AG20443 (cell line): Measurements from ENCODE around the gene TMEM52.
A peak's percentile ranks its signal among the peaks of the same experiment; 100 is the strongest.

Experiments
- DNase-seq: peaks from one replicate; pipeline ENCODE4 v3.0.0; 2012; ENCODE audit warnings: low spot score, mixed read lengths

TMEM52 gene

GRCh38 chr1:1914971-1915692, 3.9 kb downstream of the TMEM52 start, which contains the start of gene CALML6:
TSS of gene CALML6 (plus strand) at chr1:1915260. CDS start at chr1:1915281, 21 bp downstream.
- no peak for DNase-seq

- no peak for DNase-seq
Observed at GRCh38 chr1:1914101-1914970, 4.7 kb downstream of the TMEM52 start.

- DNase-seq: no peak
Observed at GRCh38 chr1:1911350-1912041, 7.6 kb downstream of the TMEM52 start.

GRCh38 chr1:1910651-1911331, 8.3 kb downstream of the TMEM52 start:
- DNase-seq: no peak

- DNase-seq: no peak
Observed at GRCh38 chr1:1910033-1910465, 9.0 kb downstream of the TMEM52 start.

GRCh38 chr1:1908506-1908791, 10.6 kb downstream of the TMEM52 start:
- peak; percentile 56 for DNase-seq

GRCh38 chr1:1907098-1907736, 11.9 kb downstream of the TMEM52 start:
- no peak for DNase-seq

- peak; percentile 91 for DNase-seq
Observed at GRCh38 chr1:1906185-1907097, 12.6 kb downstream of the TMEM52 start.

- no peak for DNase-seq
Observed at GRCh38 chr1:1903224-1903623, 15.9 kb downstream of the TMEM52 start.

GRCh38 chr1:1901641-1902294, 17.3 kb downstream of the TMEM52 start:
- DNase-seq: no peak

GRCh38 chr1:1900883-1901640, 18.0 kb downstream of the TMEM52 start:
- DNase-seq: no peak

GRCh38 chr1:1899967-1900327, 19.1 kb downstream of the TMEM52 start:
- no peak for DNase-seq

GRCh38 chr1:1899266-1899966, 19.7 kb downstream of the TMEM52 start:
- DNase-seq: no peak

GRCh38 chr1:1898246-1898933, 20.7 kb downstream of the TMEM52 start:
- DNase-seq: no peak

- DNase-seq: no peak
Observed at GRCh38 chr1:1895456-1896336, 23.4 kb downstream of the TMEM52 start.

GRCh38 chr1:1895060-1895418, 24.0 kb downstream of the TMEM52 start:
- no peak for DNase-seq
